WERI-Rb-1 (cell line): ENCODE results near the gene EPHA4.

Source experiments
- DNase-seq: peaks from one replicate; pipeline ENCODE4 v3.0.0-alpha.2; 2020
- H3K27ac ChIP-seq: fragments of 250-450 bp; sonication (Bioruptor Pico); 2 replicates; pipeline ENCODE4 v1.5.1; 2020; ENCODE audit warnings: mild to moderate bottlenecking, moderate library complexity
- H3K27me3 ChIP-seq: fragments of 250-450 bp; sonication (Bioruptor Pico); 2 replicates; pipeline ENCODE4 v1.5.1; 2021; ENCODE audit warnings: mild to moderate bottlenecking, low read depth, moderate library complexity; ENCODE audit not compliant: insufficient read depth, severe bottlenecking
- H3K36me3 ChIP-seq: fragments of 250-450 bp; sonication (Bioruptor Pico); 2 replicates; pipeline ENCODE4 v1.5.1; 2020; ENCODE audit warnings: mild to moderate bottlenecking, moderate library complexity
- H3K4me3 ChIP-seq: 2 replicates; pipeline ENCODE4 v1.5.1; 2011; ENCODE audit warnings: low read depth, mild to moderate bottlenecking, control low read depth, low read length
- H3K9me3 ChIP-seq: fragments of 250-450 bp; sonication (Bioruptor Pico); 2 replicates; pipeline ENCODE4 v1.5.1; 2021; ENCODE audit warnings: mild to moderate bottlenecking, moderate library complexity; ENCODE audit not compliant: severe bottlenecking
- TF ChIP-seq, protein P1 (sequence below): IDR thresholded peaks from 2 replicates; pipeline ENCODE4 v1.5.1; 2011; ENCODE audit warnings: low read depth, mild to moderate bottlenecking, control low read depth, inconsistent platforms, low read length

EPHA4 gene

DNA sequence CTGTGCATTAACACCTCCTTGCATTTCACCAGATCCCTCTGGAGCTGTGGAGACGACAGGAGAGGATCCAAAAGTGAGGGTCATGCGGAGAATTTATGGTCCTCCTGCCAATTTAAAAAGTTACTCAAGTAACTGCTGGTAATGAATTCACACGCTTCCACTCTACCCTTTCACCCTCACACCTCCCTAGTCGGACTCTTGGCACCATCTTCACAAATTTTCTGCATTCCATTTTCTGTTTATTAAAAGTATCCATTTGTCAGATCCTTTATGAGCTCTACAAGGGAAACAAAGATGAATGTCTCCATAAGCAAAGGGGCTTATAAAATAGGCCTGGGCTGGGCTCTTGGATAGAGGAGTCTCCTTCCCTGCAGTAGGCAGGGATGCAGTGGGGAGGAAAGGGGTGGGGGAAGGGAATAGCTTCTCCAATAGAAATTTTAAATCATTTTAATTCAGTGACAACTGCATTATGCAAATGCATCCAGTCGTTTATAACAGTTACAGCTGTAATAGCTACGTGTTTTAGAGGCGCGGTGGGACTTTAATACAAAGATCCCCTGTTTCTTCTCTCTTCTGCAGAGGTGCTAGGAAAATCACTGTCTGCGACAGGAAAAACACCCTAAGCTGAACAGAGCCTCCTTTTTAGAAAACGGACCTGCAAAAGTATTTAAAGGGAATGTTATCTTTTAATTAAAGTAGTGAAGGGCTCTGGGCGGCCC lies 132.2 kb downstream of the EPHA4 start:
- no peak overlapping the region for H3K27ac ChIP-seq
- no peak for DNase-seq
- TF ChIP-seq, protein P1, sequence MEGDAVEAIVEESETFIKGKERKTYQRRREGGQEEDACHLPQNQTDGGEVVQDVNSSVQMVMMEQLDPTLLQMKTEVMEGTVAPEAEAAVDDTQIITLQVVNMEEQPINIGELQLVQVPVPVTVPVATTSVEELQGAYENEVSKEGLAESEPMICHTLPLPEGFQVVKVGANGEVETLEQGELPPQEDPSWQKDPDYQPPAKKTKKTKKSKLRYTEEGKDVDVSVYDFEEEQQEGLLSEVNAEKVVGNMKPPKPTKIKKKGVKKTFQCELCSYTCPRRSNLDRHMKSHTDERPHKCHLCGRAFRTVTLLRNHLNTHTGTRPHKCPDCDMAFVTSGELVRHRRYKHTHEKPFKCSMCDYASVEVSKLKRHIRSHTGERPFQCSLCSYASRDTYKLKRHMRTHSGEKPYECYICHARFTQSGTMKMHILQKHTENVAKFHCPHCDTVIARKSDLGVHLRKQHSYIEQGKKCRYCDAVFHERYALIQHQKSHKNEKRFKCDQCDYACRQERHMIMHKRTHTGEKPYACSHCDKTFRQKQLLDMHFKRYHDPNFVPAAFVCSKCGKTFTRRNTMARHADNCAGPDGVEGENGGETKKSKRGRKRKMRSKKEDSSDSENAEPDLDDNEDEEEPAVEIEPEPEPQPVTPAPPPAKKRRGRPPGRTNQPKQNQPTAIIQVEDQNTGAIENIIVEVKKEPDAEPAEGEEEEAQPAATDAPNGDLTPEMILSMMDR = no peak

DNA sequence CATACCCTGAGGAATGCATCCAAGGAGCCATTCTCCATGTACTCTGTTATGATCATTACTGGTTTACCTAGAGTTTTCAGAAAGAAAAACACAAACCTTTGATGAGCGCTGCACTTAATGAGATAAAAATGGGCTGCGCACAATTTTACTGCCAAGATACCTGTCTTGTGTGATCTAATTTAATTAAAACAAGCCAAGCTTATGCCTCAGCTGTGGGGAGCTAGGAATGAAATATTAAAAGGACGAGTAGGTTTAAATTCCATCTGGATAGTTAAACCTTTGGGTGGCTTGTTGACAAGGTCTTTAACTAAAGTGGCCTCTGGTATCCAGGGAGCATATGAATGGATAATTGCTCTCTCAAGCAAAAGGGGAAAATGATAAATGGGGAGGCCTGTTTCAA lies 135.0 kb downstream of the EPHA4 start:
- H3K27me3 ChIP-seq = no peaks in the 10 kb centered on the region
- TF ChIP-seq, protein P1 = no peak
- H3K9me3 ChIP-seq = no peaks in the 10 kb centered on the region
- no peak for DNase-seq
- no peaks in the 10 kb centered on the region for H3K36me3 ChIP-seq
- H3K4me3 ChIP-seq = no peak overlapping the region
- no peak overlapping the region for H3K27ac ChIP-seq

More for the DNA sequence above, 132.2 kb downstream of the EPHA4 start:
- Histone ChIP-seq H3K4me3 (no peak overlapping the region), H3K9me3 (no peaks in the 10 kb centered on the region), H3K27me3 (no peaks in the 10 kb centered on the region), H3K36me3 (no peaks in the 10 kb centered on the region)

DNA sequence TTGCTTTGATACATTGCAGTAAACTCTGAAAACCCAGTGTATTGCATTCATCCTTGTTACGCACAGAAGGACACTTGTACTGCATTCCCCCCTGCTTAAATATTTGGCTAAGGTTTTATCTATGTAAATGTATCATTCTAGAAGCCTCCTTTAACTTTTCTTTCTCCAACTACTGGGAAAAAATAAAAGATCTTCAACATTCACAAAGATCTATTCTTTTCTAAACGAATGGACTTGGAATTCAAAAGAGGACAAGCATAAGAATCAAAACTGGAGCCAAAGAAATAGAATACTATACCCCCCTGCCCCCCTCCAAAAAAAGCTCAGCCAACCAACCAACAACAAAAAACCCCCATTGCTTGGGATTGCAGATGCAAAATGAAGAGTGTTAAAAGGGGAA lies 136.9 kb downstream of the EPHA4 start:
- H3K36me3 ChIP-seq = no peaks in the 10 kb centered on the region
- TF ChIP-seq, protein P1 = no peak
- H3K27ac ChIP-seq = no peak overlapping the region
- H3K4me3 ChIP-seq = no peak overlapping the region
- no peaks in the 10 kb centered on the region for H3K27me3 ChIP-seq
- DNase-seq = no peak
- H3K9me3 ChIP-seq = no peaks in the 10 kb centered on the region

DNA sequence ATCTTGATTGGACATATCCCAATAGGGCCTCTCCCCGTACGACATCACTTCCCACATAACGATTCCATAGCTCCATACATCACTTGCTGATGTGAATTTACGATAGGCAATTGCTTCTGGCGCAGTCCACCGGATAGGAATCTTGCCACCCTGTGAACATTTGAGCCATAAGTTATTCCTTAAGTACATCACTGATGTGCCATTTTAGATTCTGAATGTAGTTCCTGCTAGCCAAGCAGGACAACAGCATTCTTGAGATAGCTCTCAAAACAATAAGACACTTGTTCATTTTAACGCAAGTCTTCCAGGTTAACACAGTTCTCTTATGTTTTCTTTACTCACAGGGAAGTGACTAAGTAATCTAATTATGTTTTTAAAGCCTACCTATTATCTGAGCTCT lies 138.0 kb downstream of the EPHA4 start:
- no peak overlapping the region for H3K27ac ChIP-seq

DNA sequence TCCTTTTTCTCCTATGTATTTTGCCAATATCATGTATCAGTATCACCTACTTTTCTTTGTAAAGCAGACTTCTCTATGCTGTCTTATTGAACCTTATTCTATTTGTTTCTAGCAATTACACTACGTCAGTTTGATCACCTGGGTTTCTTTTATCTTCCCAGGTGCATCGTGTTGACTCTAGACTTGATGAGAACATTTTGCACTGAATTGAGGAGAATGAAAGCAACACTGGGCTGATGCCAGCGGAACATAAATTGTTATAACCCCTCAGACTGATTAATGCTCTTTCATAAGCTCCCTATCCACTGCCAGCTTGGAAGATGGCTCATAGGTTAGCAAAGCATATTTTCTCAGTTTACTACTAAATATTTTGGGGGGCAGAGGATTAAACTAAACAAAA lies 140.6 kb downstream of the EPHA4 start:
- Histone ChIP-seq H3K27ac (no peak overlapping the region), H3K36me3 (no peaks in the 10 kb centered on the region), H3K9me3 (no peaks in the 10 kb centered on the region), H3K4me3 (no peak overlapping the region), H3K27me3 (no peaks in the 10 kb centered on the region)
- TF ChIP-seq, protein P1 = no peak
- DNase-seq = no peak

More for the DNA sequence above, 138.0 kb downstream of the EPHA4 start:
- Histone ChIP-seq H3K4me3 (no peak overlapping the region), H3K27me3 (no peaks in the 10 kb centered on the region), H3K9me3 (no peaks in the 10 kb centered on the region), H3K36me3 (no peaks in the 10 kb centered on the region)
- TF ChIP-seq, protein P1 = no peak
- DNase-seq = no peak
